CD4-positive, alpha-beta T cell (primary cell): ENCODE data around the gene RBMS1. TPM values are rescaled to one million over a fixed set of nuclear protein-coding genes. Genes with fewer than 3 reads are reported as not detected.
A peak's percentile ranks its signal among the peaks of the same experiment; 100 is the strongest.

ENCODE experiments used
- ATAC-seq: fragments of 200-7000 bp; cut with Tn5 transposase; one replicate; pipeline ENCODE4 v1.10.0; 2022; ENCODE audit warnings: mild to moderate bottlenecking; ENCODE audit not compliant: poor library complexity
- CTCF ChIA-PET: fragments of 350-600 bp; sonication (Branson Sonifier 250); formaldehyde crosslinking; loops from one replicate; lab custom pipeline; 2021; ENCODE audit warnings: antibody characterized with exemption, inconsistent platforms; lab: Charles Lee
- POLR2A ChIA-PET: fragments of 350-600 bp; sonication (Branson Sonifier 250); formaldehyde crosslinking; loops from one replicate; lab custom pipeline; 2021; ENCODE audit warnings: antibody characterized with exemption, inconsistent platforms; lab: Charles Lee
- DNase-seq, 14 experiments: peaks; one replicate each; pipeline ENCODE4 v3.0.0-alpha.2; 2013 to 2020; ENCODE audit warnings: mixed read lengths in 2 of 14
- H3K27ac ChIP-seq, 2 donors: one replicate each; pipeline versions ENCODE4 v1.5.1 to v1.7.0; 2013; ENCODE audit warnings: low read length in 2 of 2, low read depth in 1 of 2, mild to moderate bottlenecking in 1 of 2
- H3K27me3 ChIP-seq, 2 experiments: 1 replicate in 1 of 2; 2 replicates in 1 of 2; pipeline versions ENCODE4 v1.6.1 to v1.7.0; 2013; ENCODE audit warnings: low read length in 2 of 2, control low read depth in 1 of 2, mild to moderate bottlenecking in 1 of 2, moderate library complexity in 1 of 2; ENCODE audit not compliant: insufficient read depth in 2 of 2, control insufficient read depth in 1 of 2
- H3K36me3 ChIP-seq: one replicate; pipeline ENCODE4 v1.6.1; 2013; ENCODE audit warnings: low read length, control low read depth; ENCODE audit not compliant: insufficient read depth
- H3K4me1 ChIP-seq: one replicate; pipeline ENCODE4 v1.6.1; 2013; ENCODE audit warnings: low read length, control low read depth; ENCODE audit not compliant: insufficient read depth
- H3K4me3 ChIP-seq: one replicate; pipeline ENCODE4 v1.5.1; 2013; ENCODE audit warnings: mild to moderate bottlenecking, low read length, moderate library complexity
- H3K9me3 ChIP-seq, 2 experiments: 1 replicate in 1 of 2; 2 replicates in 1 of 2; pipeline versions ENCODE4 v1.6.1 to v1.7.0; 2013; ENCODE audit warnings: low read length in 2 of 2, mild to moderate bottlenecking in 2 of 2, control low read depth in 1 of 2, moderate library complexity in 1 of 2; ENCODE audit not compliant: control insufficient read depth in 1 of 2, insufficient read depth in 1 of 2
- H3K27ac Mint-ChIP-seq: one replicate; pipeline ENCODE4 v1.8.0; 2020; ENCODE audit warnings: mixed read lengths
- H3K27me3 Mint-ChIP-seq: one replicate; pipeline ENCODE4 v1.8.0; 2021; ENCODE audit warnings: mixed read lengths
- H3K36me3 Mint-ChIP-seq: one replicate; pipeline ENCODE4 v1.8.0; 2021; ENCODE audit warnings: low read depth, mixed read lengths
- H3K4me1 Mint-ChIP-seq: one replicate; pipeline ENCODE4 v1.8.0; 2021; ENCODE audit warnings: low read depth, mixed read lengths
- H3K4me3 Mint-ChIP-seq: one replicate; pipeline ENCODE4 v1.8.0; 2020; ENCODE audit warnings: mild to moderate bottlenecking, mixed read lengths
- H3K9me3 Mint-ChIP-seq: one replicate; pipeline ENCODE4 v1.8.0; 2020; ENCODE audit warnings: mixed read lengths
- CTCF ChIP-seq: fragments of 200-600 bp; IDR thresholded peaks from one replicate; pipeline ENCODE4 v1.8.0; 2022; ENCODE audit warnings: antibody characterized with exemption, mild to moderate bottlenecking
- intact Hi-C, 2 experiments: fragments of 100-400 bp; cut with DNase I in 1 of 2; cut with micrococcal nuclease in 1 of 2; formaldehyde crosslinking; loops; one replicate each; pipeline versions ENCODE4 v1.15.1 to v1.9.0; 2023 to 2025; cut with DNase I, micrococcal nuclease
- total RNA-seq, 174 experiments: library from RNA in 2 of 174; stranded (reverse) in 2 of 174; gene quantifications; one replicate each; pipeline ENCODE4 v1.2.3 and lab custom pipeline; 2021 to 2026

Gene RBMS1
- total RNA-seq, 2 experiments from 2014 or later: 88.6 to 90.3 TPM

- H3K9me3 ChIP-seq: no peaks in the 10 kb centered on the region
- intact Hi-C loops: no loop called here
- Mint-ChIP-seq H3K27ac (peak overlapping the region; percentile 96), H3K4me1 (peaks cover 42% of the 10 kb centered on the region), H3K9me3 (no peaks in the 10 kb centered on the region), H3K27me3 (no peaks in the 10 kb centered on the region), H3K36me3 (peaks cover 34% of the 10 kb centered on the region), H3K4me3 (peak overlapping the region; percentile 88)
- H3K4me1 ChIP-seq: peaks cover 26% of the 10 kb centered on the region
- DNase-seq (peak; percentile 49 to 87 (median 58)), ATAC-seq (peak; percentile 84)
- H3K4me3 ChIP-seq: peak overlapping the region; percentile 62
- no peaks in the 10 kb centered on the region for H3K27me3 ChIP-seq
- TF ChIP-seq CTCF: peak; percentile 49
- ChIA-PET CTCF (interaction anchor here (0.6 to 2.7 kb wide), 14 partner anchors 9 to 942 kb away, joined by 3 to 12 read pairs (median 4); no protein-coding TSS in a partner anchor), POLR2A (interaction anchor here (0.7 to 2.5 kb wide), 9 partner anchors 14 to 63 kb away, joined by 3 to 8 read pairs (median 4); no protein-coding TSS in a partner anchor)
- peaks cover 13% of the 10 kb centered on the region for H3K36me3 ChIP-seq
- H3K27ac ChIP-seq: peak overlapping the region; percentile 38 to 77
Observed at GRCh38 chr2:160269803-160270570, 223.6 kb downstream of the RBMS1 start.

GRCh38 chr2:160269365-160269764, 224.2 kb downstream of the RBMS1 start:
- ATAC-seq: no peak
- POLR2A ChIA-PET: interaction anchor here (1.1 to 2.3 kb wide), 5 partner anchors 15 to 63 kb away, joined by 3 to 7 read pairs (median 3); no protein-coding TSS in a partner anchor
- intact Hi-C loops: no loop called here

More at GRCh38 chr2:160269365-160269764, 224.2 kb downstream of the RBMS1 start:
- CTCF ChIA-PET: interaction anchor here (0.6 to 2.7 kb wide), 12 partner anchors 9 to 943 kb away, joined by 3 to 12 read pairs (median 4); no protein-coding TSS in a partner anchor
- Mint-ChIP-seq H3K9me3 (no peaks in the 10 kb centered on the region), H3K36me3 (peaks cover 28% of the 10 kb centered on the region), H3K27ac (peak overlapping the region; percentile 96), H3K4me3 (peak overlapping the region; percentile 88), H3K27me3 (no peaks in the 10 kb centered on the region), H3K4me1 (peaks cover 43% of the 10 kb centered on the region)
- Histone ChIP-seq H3K4me3 (peak overlapping the region; percentile 62), H3K4me1 (peaks cover 26% of the 10 kb centered on the region), H3K9me3 (no peaks in the 10 kb centered on the region), H3K27me3 (no peaks in the 10 kb centered on the region), H3K27ac (peak overlapping the region; percentile 14 to 77), H3K36me3 (peaks cover 7% of the 10 kb centered on the region)
- no peak for TF ChIP-seq CTCF
- DNase-seq: no peak
